Mesendoderm (in vitro differentiated cells): Measurements from ENCODE around the gene PSME1.
"Not testable (repeated sequence)": the region's sequence is repeated elsewhere in the genome, so short reads cannot be mapped to it uniquely, and the experiment has no call there.

Source experiments
- DNase-seq: peaks from one replicate; pipeline ENCODE4 v3.0.0; 2013
- H2AK5ac ChIP-seq: 2 replicates; pipeline ENCODE4 v1.6.1; 2013; ENCODE audit warnings: low read length, inconsistent platforms
- H2BK120ac ChIP-seq: 2 replicates; pipeline ENCODE4 v1.6.1; 2013; ENCODE audit warnings: low read depth, mild to moderate bottlenecking, low read length, moderate library complexity, mixed read lengths
- H2BK15ac ChIP-seq: replicated peaks from 2 replicates; pipeline ENCODE4 v1.6.1; 2013; ENCODE audit warnings: low read depth, mild to moderate bottlenecking, moderate library complexity
- H2BK5ac ChIP-seq: 2 replicates; pipeline ENCODE4 v1.6.1; 2013; ENCODE audit warnings: low read length, inconsistent platforms
- H3K18ac ChIP-seq: 2 replicates; pipeline ENCODE4 v1.6.1; 2013; ENCODE audit warnings: mild to moderate bottlenecking, low read length, mixed read lengths
- H3K23ac ChIP-seq: one replicate; pipeline ENCODE4 v1.6.1; 2013; ENCODE audit warnings: low read length
- H3K27ac ChIP-seq: 2 replicates; pipeline ENCODE4 v1.5.1; 2013; ENCODE audit warnings: low read depth, mild to moderate bottlenecking, inconsistent platforms, low read length, moderate library complexity
- H3K27me3 ChIP-seq: 2 replicates; pipeline ENCODE4 v1.6.1; 2013; ENCODE audit warnings: low read length, control low read depth, mild to moderate bottlenecking, inconsistent platforms; ENCODE audit not compliant: insufficient read depth, poor library complexity
- H3K36me3 ChIP-seq: 2 replicates; pipeline ENCODE4 v1.6.1; 2013; ENCODE audit warnings: low read length, inconsistent platforms; ENCODE audit not compliant: control insufficient read depth, insufficient read depth
- H3K4ac ChIP-seq: one replicate; pipeline ENCODE4 v1.6.1; 2013; ENCODE audit warnings: low read depth, mild to moderate bottlenecking, low read length, moderate library complexity
- H3K4me1 ChIP-seq: 2 replicates; pipeline ENCODE4 v1.6.1; 2013; ENCODE audit warnings: low read depth, low read length, inconsistent platforms; ENCODE audit not compliant: control insufficient read depth
- H3K4me2 ChIP-seq: 2 replicates; pipeline ENCODE4 v1.6.1; 2013; ENCODE audit warnings: low read length
- H3K4me3 ChIP-seq: 2 replicates; pipeline ENCODE4 v1.5.1; 2013; ENCODE audit warnings: mild to moderate bottlenecking, low read length
- H3K56ac ChIP-seq: one replicate; pipeline ENCODE4 v1.6.1; 2013; ENCODE audit warnings: low read length
- H3K79me1 ChIP-seq: 2 replicates; pipeline ENCODE4 v1.6.1; 2013; ENCODE audit warnings: low read length, inconsistent platforms
- H3K79me2 ChIP-seq: 2 replicates; pipeline ENCODE4 v1.6.1; 2013; ENCODE audit warnings: mild to moderate bottlenecking, low read length; ENCODE audit not compliant: control insufficient read depth, insufficient read depth
- H3K9ac ChIP-seq: 2 replicates; pipeline ENCODE4 v1.6.1; 2013; ENCODE audit warnings: low read length, inconsistent platforms
- H4K5ac ChIP-seq: one replicate; pipeline ENCODE4 v1.6.1; 2013; ENCODE audit warnings: low read length
- H4K8ac ChIP-seq: one replicate; pipeline ENCODE4 v1.6.1; 2013; ENCODE audit warnings: low read depth, mild to moderate bottlenecking, control low read depth, low read length, moderate library complexity
- WGBS: extraction: QIAGEN DNeasy Blood & Tissue Kit; methylation state at CpG from one replicate; pipeline ENCODE4 v1.1.7; 2013; ENCODE audit warnings: low lambda C conversion rate, missing lambda C conversion rate; ENCODE audit not compliant: insufficient coverage; ENCODE audit errors: extremely low coverage; 5-methylcytosine and 5-hydroxymethylcytosine counted together

The PSME1 gene

GRCh38 chr14:24102357-24103048, 33.5 kb upstream of the PSME1 start:
- H2AK5ac ChIP-seq: no peak overlapping the region
- H4K5ac ChIP-seq: no peak overlapping the region

GRCh38 chr14:24103451-24103850, 32.5 kb upstream of the PSME1 start:
- no peak overlapping the region for H3K9ac ChIP-seq
- no peaks in the 10 kb centered on the region for H3K79me2 ChIP-seq
- no peak overlapping the region for H4K5ac ChIP-seq
- no peaks in the 10 kb centered on the region for H3K79me1 ChIP-seq
- no peak overlapping the region for H3K4me2 ChIP-seq
- no peak overlapping the region for H3K4me3 ChIP-seq
- WGBS: no CpG with 5 or more reads among the region's 13 CpGs
- no peak overlapping the region for H2BK5ac ChIP-seq
- H3K27ac ChIP-seq: no peak overlapping the region
- no peaks in the 10 kb centered on the region for H3K4me1 ChIP-seq
- H3K18ac ChIP-seq: no peak overlapping the region
- no peak overlapping the region for H2AK5ac ChIP-seq
- DNase-seq: no peak
- H4K8ac ChIP-seq: no peak overlapping the region
- peaks cover 14% of the 10 kb centered on the region for H3K36me3 ChIP-seq
- H3K4ac ChIP-seq: no peak overlapping the region
- no peak overlapping the region for H2BK15ac ChIP-seq
- H3K27me3 ChIP-seq: no peaks in the 10 kb centered on the region
- no peak overlapping the region for H3K56ac ChIP-seq
- no peak overlapping the region for H3K23ac ChIP-seq
- no peak overlapping the region for H2BK120ac ChIP-seq

More at GRCh38 chr14:24102357-24103048, 33.5 kb upstream of the PSME1 start:
- Histone ChIP-seq H4K8ac (no peak overlapping the region), H2BK15ac (no peak overlapping the region), H3K4me2 (no peak overlapping the region), H2BK5ac (no peak overlapping the region), H3K23ac (no peak overlapping the region), H3K27me3 (no peaks in the 10 kb centered on the region), H3K56ac (no peak overlapping the region), H3K9ac (no peak overlapping the region), H3K79me1 (peaks cover 2% of the 10 kb centered on the region), H3K27ac (no peak overlapping the region), H3K4me3 (no peak overlapping the region), H3K79me2 (no peaks in the 10 kb centered on the region), H3K18ac (no peak overlapping the region), H3K4ac (no peak overlapping the region), H3K36me3 (peaks cover 16% of the 10 kb centered on the region), H2BK120ac (no peak overlapping the region), H3K4me1 (no peaks in the 10 kb centered on the region)
- DNase-seq: no peak
- WGBS: no CpG with 5 or more reads among the region's 7 CpGs

GRCh38 chr14:24105609-24106239, 30.3 kb upstream of the PSME1 start:
- not testable (repeated sequence) for H2BK15ac ChIP-seq, H2BK5ac ChIP-seq, H3K4me3 ChIP-seq, H3K79me2 ChIP-seq, H3K4me2 ChIP-seq, H3K27me3 ChIP-seq, H3K56ac ChIP-seq, H3K18ac ChIP-seq, H4K8ac ChIP-seq, H3K23ac ChIP-seq, H3K27ac ChIP-seq, H3K4me1 ChIP-seq, DNase-seq, H3K36me3 ChIP-seq, H2BK120ac ChIP-seq, H3K79me1 ChIP-seq, H2AK5ac ChIP-seq, H3K9ac ChIP-seq, H3K4ac ChIP-seq, H4K5ac ChIP-seq
- WGBS: no CpG with 5 or more reads among the region's 8 CpGs

GRCh38 chr14:24106672-24107271, 29.2 kb upstream of the PSME1 start:
- Histone ChIP-seq H3K36me3 (peaks cover 6% of the 10 kb centered on the region), H2BK5ac (no peak overlapping the region), H2AK5ac (no peak overlapping the region), H3K79me2 (no peaks in the 10 kb centered on the region), H2BK15ac (no peak overlapping the region), H3K27ac (no peak overlapping the region), H3K4me3 (no peak overlapping the region), H3K4me1 (no peaks in the 10 kb centered on the region), H2BK120ac (no peak overlapping the region), H3K4me2 (no peak overlapping the region), H3K4ac (no peak overlapping the region), H3K27me3 (no peaks in the 10 kb centered on the region), H3K9ac (no peak overlapping the region), H3K79me1 (no peaks in the 10 kb centered on the region), H4K5ac (no peak overlapping the region), H3K18ac (no peak overlapping the region), H3K56ac (no peak overlapping the region), H4K8ac (no peak overlapping the region), H3K23ac (no peak overlapping the region)
- DNase-seq: no peak
- WGBS: no CpG with 5 or more reads among the region's 4 CpGs

- Histone ChIP-seq H3K4me1 (no peaks in the 10 kb centered on the region), H4K5ac (no peak overlapping the region), H2BK5ac (no peak overlapping the region), H3K4me3 (no peak overlapping the region), H2BK15ac (no peak overlapping the region), H3K56ac (no peak overlapping the region), H3K4me2 (no peak overlapping the region), H3K9ac (no peak overlapping the region), H3K27me3 (no peaks in the 10 kb centered on the region), H3K4ac (no peak overlapping the region), H3K27ac (no peak overlapping the region), H2BK120ac (no peak overlapping the region), H3K36me3 (peaks cover 3% of the 10 kb centered on the region), H3K18ac (no peak overlapping the region), H3K79me2 (no peaks in the 10 kb centered on the region), H2AK5ac (no peak overlapping the region), H4K8ac (no peak overlapping the region), H3K79me1 (no peaks in the 10 kb centered on the region), H3K23ac (no peak overlapping the region)
- no peak for DNase-seq
- no CpG with 5 or more reads among the region's 5 CpGs for WGBS
Observed at GRCh38 chr14:24108336-24108874, 27.6 kb upstream of the PSME1 start.
